ENCODE results near the gene FXYD6. TPM values are rescaled to one million over a fixed set of nuclear protein-coding genes. Genes with fewer than 3 reads are reported as not detected.

FXYD6 gene
- total RNA-seq, 2 donors from 2014 or later, result 6.4 to 29.8 TPM

DNA sequence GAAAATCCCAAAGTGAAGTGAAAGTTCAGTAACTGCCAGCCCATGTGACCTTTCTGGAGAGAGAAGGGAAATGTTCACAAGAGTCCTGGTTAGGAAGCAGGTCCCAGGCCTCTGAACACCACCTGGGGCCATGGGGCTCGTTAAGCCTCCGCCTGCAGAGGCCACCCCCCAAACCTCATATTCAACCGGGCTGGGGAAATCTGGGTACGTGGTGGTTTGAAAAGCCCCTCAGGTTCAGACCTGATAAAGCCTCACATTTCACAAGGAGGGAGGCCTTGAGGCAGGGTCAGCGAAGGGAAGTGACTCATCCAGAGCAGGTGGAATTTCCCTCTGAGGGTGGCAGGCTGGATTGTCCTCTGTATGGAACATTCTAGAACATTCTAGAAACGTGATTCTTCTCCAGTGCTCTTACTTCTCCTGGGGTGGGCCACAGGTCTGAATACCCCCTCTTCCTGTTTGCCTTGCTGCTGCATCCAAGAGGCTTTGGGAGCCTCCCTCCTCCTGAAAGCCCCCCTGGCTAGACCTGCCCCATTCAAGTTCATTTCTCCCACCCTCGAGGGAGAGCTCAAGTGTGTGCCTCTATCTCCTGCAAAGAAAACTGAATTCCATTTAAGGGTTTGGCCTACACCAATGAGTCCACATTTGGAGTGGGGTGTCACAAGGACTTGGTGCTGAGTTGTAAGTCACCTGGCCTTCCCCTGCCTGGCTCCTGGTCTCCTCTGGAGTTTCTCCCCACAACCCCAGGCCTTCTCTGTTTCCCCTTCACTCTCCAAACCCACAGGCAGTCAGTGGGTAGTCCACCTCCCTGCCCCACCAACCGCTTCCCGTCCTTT is 58.2 kb downstream of the FXYD6 start:
- no peak for TF ChIP-seq CTCF (IDR thresholded peaks at IDR 0.05)
- Histone ChIP-seq H3K4me1 (peaks cover 18% of the 10 kb centered on the region), H3K27me3 (no peaks in the 10 kb centered on the region), H3K4me3 (no peak overlapping the region), H3K36me3 (no peaks in the 10 kb centered on the region), H3K27ac (no peak overlapping the region), H3K9me3 (no peaks in the 10 kb centered on the region), H3K9ac (ENCODE audit: low read depth in 2 of 2, low read length in 2 of 2) (no peak overlapping the region)
- no peak for DNase-seq
- intact Hi-C loops (cut with DNase I), result no loop called here

DNA sequence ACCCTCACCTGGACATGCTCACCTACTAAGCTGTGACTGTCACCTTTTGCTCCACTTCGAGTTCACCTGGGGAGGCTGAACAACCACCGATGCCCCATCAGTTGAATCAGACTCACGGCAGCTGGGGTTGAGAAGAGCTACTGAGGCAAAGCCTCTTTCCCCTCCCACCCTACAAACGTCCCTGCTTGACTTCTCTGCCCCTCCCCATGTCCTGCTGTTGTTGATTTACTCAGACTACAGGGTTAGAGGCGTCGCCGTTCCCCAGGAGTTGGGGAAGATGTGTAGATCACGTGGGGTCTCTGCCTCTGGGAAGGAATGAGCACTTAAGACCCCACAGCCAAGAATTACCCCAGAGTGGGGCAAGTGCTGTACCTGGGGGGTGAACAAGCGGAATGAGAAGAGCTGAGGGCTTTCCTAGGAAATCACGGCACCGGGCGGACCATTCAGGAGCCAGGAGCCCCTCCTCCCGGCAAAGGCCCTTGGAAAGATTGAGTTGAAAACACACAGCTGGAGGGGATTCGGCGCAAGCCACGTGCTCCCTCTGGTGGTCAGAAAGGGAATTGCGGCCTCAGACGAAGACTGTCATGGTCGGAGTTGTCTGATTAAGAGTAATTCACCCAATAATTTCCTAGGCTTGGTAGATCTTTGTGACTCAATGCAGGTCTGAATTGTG is 59.0 kb downstream of the FXYD6 start:
- H3K27me3 ChIP-seq, result no peaks in the 10 kb centered on the region
- H3K9me3 ChIP-seq, result no peaks in the 10 kb centered on the region
- H3K4me1 ChIP-seq, result peaks cover 18% of the 10 kb centered on the region
- H3K36me3 ChIP-seq, result no peaks in the 10 kb centered on the region
- intact Hi-C loops (cut with DNase I), result loop anchor here (2.0 kb wide), 1 partner anchor 391 kb away; no protein-coding TSS in a partner anchor
- TF ChIP-seq CTCF (IDR thresholded peaks at IDR 0.05), result peak; percentile 99
- H3K27ac ChIP-seq, result peak overlapping the region; percentile 67
- DNase-seq, result peak; percentile 90
- no peak overlapping the region for H3K9ac ChIP-seq (ENCODE audit: low read depth in 2 of 2, low read length in 2 of 2)
- H3K4me3 ChIP-seq, result no peak overlapping the region

- DNase-seq, result no peak
- intact Hi-C loops (cut with DNase I), result loop anchor here (2.0 kb wide), 1 partner anchor 390 kb away; no protein-coding TSS in a partner anchor
- TF ChIP-seq CTCF (IDR thresholded peaks at IDR 0.05), result no peak
- no peaks in the 10 kb centered on the region for H3K9me3 ChIP-seq
- peak overlapping the region; percentile 67 for H3K27ac ChIP-seq
- H3K36me3 ChIP-seq, result no peaks in the 10 kb centered on the region
- no peak overlapping the region for H3K4me3 ChIP-seq
- H3K9ac ChIP-seq (ENCODE audit: low read depth in 2 of 2, low read length in 2 of 2), result no peak overlapping the region
- H3K27me3 ChIP-seq, result no peaks in the 10 kb centered on the region
- peaks cover 18% of the 10 kb centered on the region for H3K4me1 ChIP-seq
Measured at GRCh38 chr11:117816846-117817367, 59.6 kb downstream of the FXYD6 start.

- intact Hi-C loops (cut with DNase I), result loop anchor here (2.0 kb wide), 1 partner anchor 389 kb away; no protein-coding TSS in a partner anchor
- peak overlapping the region; percentile 67 for H3K27ac ChIP-seq
- DNase-seq, result no peak
- peak overlapping the region; percentile 42 to 53 for H3K9ac ChIP-seq (ENCODE audit: low read depth in 2 of 2, low read length in 2 of 2)
- H3K27me3 ChIP-seq, result no peaks in the 10 kb centered on the region
- H3K4me1 ChIP-seq, result peaks cover 18% of the 10 kb centered on the region
- H3K36me3 ChIP-seq, result no peaks in the 10 kb centered on the region
- no peak overlapping the region for H3K4me3 ChIP-seq
- TF ChIP-seq CTCF (IDR thresholded peaks at IDR 0.05), result no peak
- H3K9me3 ChIP-seq, result no peaks in the 10 kb centered on the region
Measured at GRCh38 chr11:117816151-117816741, 60.2 kb downstream of the FXYD6 start.

DNA sequence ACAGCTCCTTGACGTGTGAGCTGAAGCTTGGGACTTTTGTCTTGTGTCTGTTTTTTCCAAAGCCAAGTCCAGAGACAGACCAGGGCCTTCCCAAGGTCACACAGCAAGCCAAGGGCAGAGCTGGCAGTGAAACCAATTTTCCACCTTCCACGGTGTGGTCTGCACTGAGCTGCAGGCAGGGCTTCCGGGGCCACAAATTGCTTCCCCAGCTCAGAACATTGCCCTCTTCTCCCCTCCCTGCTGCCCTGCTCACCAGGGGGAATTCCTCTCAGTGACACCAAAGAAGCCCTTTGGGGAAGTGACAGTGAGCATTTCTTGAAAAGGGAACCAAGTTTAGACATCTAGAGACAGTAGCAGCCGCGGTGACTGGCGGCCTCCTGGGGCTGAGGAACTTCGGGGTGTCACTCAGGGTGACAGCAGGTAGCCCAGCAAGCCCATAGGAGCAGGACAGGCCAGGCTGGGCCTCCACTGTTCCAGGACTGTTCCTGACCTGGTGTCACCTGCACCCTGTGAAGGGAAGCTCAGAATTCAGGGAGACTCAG is 61.1 kb downstream of the FXYD6 start:
- intact Hi-C loops (cut with DNase I), result no loop called here
- TF ChIP-seq CTCF (IDR thresholded peaks at IDR 0.05), result no peak
- Histone ChIP-seq H3K4me3 (no peak overlapping the region), H3K27ac (peak overlapping the region; percentile 67), H3K27me3 (no peaks in the 10 kb centered on the region), H3K9me3 (no peaks in the 10 kb centered on the region), H3K4me1 (peaks cover 18% of the 10 kb centered on the region), H3K9ac (ENCODE audit: low read depth in 2 of 2, low read length in 2 of 2) (peak overlapping the region in 1 of 2 donors; percentile 53), H3K36me3 (no peaks in the 10 kb centered on the region)
- no peak for DNase-seq

Measured in colonic mucosa (tissue), 4 donors.